Stimulated activated CD4-positive, alpha-beta T cell treated with anti-CD3 and anti-CD28 coated beads, Interleukin-4, amount 100 ng/mL, for 48 hours (primary cell): ENCODE measurements around the gene BOLA3.
"Not testable (repeated sequence)": the region's sequence is repeated elsewhere in the genome, so short reads cannot be mapped to it uniquely, and the experiment has no call there.

ENCODE experiments used
- DNase-seq, 2 donors: peaks; one replicate each; pipeline ENCODE4 v3.0.0-alpha.2; 2020; ENCODE audit warnings: low read depth in 2 of 2

BOLA3 gene

DNA sequence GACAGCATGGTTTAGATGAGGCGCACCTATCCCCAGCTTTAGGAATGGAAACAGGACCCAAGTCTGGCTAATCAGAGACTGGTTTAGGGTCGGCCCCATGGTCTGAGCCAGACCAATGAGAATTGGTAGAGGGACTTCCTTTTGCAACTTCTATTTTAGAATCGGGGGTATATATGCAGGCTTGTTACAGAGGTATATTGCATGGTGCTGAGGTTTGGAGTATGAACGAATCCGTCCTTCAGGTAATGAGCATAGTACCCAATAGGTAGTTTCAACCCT lies 1.5 kb upstream of the BOLA3 start:
- DNase-seq = no peak

DNA sequence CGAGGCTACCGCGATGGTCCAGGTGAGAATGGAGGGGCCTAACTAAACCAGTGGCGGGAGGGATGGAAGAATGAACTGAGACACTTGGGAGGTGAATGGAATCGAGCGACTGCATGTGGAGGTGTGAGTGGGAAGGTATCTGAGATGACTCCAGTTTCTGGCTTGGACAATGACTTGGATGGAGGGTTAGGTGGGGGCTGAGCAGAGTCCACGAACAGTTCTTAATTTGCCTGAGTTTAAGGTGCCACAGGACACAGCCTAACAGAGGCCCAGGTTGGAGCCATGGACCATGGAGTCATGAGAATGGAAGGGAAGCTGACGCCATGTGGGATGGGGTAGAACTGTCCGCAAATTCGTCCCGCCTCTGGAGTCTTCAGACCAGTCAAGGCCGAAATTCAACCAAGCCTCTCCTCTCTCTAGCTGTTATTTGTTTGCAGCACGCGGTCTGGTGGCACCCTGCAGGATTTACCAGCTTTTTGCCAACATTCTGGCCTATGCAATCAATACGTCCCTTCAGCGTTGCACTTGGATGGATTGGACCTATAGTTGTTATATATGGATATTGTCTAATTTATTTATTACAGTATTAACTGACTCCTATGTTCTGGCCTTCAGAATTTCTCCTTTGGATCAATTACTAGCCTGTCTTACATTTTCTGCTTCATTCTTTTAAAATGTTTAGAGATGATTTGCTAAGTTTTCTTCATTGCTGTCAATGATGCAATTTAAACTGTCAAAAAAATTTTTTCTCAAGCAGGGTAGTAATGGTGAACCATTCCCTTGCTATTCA lies 940 bp upstream of the BOLA3 start:
- no peak for DNase-seq

DNA sequence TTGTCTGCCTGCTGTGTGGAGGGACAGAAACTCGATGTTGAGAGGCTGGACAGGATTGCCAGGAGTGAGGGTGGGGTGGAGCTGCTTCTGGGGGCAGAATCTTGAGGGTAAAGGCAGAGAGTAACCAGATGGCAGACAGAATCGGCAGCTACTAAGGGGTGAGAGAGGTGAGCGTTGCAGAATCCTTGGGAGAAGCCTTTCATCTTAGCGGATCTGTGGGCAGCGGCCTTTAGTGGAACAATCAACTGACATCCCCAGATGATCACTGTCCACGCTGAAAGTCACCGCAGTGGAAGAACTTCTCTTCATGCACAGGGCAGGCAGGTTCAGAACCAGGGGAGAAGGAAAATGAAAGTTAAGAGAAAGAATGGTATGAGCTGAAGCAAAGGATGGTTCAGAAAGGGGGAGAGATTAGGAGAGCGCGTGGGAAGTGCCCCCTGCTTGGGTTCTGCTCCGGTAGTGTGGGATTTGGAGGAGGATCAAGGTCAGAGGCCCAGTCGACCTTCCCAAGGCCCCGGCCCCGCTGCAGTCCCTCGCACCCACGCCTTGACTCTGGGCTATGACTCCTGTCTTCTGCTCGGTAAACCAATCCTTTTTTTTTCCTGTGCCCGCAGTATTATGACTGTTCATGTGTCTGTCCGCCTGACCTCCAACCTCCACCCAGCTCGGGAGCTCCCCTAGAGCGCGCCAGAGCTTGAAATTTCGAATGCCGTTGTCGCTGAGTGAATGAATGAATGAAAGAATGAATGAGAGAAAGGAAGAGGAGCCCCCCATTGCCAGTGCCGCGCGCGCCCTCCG lies 584 bp downstream of the BOLA3 start:
- DNase-seq = peak; percentile 40 to 45

DNA sequence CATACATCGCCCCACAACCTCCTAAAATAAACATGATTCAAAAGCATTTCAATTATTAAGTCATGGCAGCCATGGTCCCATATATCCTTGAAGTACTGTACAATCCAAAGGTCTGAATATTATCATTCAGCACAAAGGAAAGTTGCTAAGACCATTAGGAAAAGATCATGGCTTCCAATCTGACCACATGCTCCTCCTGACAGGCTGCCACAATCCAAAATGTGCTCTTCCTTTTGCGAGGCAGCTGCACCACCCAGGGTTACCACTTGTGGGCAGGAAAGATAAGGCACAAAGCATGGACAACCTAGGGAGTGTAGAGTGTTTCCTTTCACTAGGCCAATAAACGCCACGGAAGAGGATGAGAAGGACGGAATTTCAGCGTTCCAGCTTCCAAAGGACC lies 5.4 kb downstream of the BOLA3 start:
- no peak for DNase-seq

DNA sequence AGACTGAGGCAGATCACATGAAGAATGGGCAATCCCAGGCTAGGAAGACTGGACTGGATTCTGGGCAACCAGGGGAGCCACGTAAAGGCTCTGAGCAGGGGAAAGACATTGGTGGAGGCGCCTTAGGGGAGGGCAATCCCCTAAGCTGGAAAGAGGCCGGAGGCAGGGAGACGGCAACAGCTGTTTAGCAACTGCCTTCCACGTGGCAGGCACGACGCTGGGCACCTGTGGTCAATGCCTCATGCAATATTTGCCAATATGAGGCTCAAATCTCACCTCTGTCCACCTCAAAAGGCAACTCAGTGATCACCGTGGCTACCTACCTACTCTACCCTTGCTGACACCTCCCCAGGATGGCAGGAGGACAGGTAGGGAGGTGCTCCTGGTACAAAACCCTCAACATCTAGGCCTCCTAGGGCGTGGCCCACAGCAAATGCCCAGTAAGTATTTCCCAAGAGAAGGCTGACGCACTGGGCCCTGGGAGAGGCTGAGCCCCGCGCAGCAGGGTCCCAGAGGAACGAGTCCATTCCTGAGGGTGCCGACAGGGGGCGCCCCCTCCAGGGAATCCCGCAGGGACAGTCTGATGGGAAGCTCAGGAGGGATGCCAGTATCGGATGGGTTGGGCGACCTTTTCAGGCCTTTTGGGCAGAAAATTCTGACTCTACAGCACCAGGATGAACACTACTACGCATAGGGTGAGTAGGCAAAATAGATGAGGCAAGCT lies 8.9 kb downstream of the BOLA3 start:
- DNase-seq = no peak

DNA sequence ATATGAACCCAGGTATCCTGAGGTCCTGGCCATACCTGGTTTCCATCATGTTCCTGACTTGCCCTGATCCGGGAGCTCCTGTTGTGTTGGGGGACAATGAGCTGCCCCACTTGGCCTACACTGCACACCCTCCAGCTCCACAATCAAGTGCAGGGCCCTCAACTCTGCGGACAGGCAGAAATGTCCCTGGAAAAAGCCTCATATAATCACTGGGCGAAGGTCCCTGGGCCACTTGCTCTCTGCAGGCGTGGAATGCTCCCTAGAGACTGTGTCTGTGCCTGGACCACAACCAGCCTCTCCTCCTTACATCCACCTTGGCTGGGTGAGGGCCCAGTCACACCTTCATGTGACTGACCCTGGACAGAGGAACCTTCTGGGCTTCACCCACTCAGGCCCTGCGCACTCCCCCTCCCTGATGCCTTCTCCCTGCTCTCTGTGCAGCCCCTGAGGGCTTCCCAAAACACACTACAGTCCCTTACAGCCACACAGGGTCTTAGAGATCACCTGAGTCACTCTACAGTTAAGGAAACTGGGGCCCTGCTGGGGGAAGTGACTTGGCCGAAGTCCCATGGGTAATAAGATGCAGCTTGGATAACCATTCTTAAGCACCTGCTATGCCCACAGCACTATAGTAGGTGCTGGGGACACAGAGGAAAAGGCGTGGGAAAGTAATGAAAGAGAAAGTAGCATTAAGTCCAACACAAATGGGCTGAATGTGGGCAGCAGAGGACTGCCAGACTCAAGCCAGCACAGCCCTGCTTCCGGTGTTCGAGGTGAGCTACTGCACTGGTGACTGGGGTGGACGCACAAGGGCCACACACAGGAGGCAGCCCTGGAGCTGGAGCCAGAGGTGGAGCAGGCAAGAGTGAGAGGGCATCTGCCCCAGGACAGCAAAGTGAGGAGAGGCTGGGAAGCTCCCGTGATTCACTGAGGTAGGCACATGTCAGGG lies 9.8 kb downstream of the BOLA3 start:
- DNase-seq = no peak

DNA sequence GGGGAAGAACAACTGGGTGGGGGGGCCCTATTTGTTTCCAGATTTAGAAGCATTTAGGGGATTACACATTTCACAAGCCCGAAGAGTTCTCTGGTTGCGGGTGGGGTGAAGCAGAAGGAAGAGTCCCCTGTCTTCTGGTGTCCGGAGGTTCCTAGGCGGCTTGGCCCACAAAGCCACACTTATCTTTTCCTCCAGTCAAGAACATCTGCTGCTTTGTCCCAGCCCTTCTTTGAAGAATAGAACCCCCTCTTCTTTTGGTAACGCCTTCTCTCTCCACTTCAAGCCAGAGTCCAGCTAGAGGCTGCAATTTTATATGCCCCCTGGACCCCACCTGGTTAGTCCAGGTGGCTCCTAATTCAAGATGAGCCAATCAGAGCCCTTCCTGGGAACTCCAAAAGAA lies 15.8 kb downstream of the BOLA3 start:
- DNase-seq = no peak

DNA sequence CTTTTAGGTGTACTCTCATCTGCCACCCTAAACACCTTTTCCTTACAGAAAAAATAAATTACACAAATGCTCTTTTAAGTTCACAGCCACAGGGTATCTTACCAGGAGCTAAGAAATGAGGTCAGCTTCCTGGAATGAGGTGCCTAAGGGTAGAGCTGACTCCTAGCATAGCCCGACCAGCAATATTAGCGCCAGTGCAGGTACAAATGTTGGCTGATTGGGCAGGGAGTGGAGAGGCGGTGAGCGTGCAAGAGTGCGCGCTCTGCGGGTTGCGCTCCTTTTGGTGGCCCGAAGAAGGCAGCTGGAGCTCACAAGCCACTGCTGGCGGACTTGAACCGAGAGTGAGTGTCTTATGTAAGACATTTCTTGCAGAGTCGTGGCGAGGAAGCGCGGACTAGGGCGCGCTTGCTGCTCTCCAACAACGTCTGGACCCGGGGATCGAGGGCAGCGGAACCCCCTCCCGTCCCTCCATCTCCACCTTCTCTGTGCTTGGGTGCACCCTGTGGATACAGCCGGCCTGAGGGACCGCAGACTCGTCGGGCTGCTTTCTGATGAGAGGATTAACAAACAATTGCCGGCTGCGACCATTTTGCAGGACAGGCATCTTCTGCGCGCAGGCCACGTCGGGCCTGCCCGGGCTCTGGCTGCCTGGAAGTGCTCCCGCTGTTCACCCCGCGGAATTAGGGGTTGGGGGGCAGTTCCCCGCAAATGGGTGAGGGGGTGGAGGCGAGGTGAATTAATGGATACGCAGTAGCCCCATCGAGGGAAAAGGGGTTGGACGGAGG lies 17.3 kb downstream of the BOLA3 start:
- DNase-seq = no peak

DNA sequence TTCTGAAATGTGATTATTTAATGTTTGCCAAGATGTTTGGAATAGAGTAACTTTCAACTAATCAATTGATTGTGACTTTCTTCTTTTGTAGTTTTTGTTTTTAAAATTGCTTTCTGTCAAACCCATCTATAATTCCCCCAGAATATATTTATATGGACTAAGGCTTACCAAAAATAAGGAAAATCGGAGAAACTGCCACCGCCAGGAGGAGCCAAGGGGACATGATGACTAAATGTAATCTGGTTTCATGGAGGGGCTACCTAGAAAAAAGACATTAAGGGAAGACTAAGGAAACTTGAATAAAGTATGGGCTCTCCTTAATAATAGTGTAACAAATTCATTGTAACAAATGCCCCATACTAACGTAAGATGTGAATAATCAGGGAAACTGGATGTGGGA lies 19.5 kb downstream of the BOLA3 start:
- no peak for DNase-seq

DNA sequence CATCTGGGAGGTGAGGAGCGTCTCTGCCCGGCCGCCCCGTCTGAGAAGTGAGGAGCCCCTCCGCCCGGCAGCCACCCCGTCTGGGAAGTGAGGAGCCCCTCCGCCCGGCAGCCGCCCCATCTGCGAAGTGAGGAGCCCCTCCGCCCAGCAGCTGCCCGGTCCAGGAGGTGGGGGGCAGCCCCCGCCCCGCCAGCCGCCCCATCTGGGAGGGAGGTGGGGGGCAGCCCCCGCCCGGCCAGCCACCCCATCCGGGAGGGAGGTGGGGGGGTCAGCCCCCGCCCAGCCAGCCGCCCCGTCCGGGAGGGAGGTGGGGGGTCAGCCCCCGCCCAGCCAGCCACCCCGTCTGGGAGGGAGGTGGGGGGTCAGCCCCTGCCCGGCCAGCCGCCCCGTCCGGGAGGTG lies 23.8 kb downstream of the BOLA3 start:
- not testable (repeated sequence) for DNase-seq

DNA sequence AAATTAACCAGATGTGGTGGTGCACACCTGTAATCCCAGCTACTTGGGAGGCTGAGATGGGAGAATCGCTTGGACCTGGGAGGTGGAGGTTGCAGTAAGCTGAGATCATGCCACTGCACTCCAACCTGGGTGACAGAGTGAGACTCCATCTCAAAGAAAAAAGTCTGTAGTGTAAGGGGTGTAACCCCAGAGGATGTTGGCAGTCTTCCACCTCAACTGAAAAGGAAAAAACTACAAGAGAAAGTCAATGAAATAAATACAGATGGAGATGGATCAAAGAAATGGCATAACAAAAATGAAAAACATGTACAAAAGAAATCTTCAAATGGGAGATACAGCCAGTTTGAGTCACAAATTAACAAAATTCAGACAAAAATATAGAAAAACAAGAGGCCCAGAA lies 25.9 kb downstream of the BOLA3 start:
- DNase-seq = not testable (repeated sequence)

DNA sequence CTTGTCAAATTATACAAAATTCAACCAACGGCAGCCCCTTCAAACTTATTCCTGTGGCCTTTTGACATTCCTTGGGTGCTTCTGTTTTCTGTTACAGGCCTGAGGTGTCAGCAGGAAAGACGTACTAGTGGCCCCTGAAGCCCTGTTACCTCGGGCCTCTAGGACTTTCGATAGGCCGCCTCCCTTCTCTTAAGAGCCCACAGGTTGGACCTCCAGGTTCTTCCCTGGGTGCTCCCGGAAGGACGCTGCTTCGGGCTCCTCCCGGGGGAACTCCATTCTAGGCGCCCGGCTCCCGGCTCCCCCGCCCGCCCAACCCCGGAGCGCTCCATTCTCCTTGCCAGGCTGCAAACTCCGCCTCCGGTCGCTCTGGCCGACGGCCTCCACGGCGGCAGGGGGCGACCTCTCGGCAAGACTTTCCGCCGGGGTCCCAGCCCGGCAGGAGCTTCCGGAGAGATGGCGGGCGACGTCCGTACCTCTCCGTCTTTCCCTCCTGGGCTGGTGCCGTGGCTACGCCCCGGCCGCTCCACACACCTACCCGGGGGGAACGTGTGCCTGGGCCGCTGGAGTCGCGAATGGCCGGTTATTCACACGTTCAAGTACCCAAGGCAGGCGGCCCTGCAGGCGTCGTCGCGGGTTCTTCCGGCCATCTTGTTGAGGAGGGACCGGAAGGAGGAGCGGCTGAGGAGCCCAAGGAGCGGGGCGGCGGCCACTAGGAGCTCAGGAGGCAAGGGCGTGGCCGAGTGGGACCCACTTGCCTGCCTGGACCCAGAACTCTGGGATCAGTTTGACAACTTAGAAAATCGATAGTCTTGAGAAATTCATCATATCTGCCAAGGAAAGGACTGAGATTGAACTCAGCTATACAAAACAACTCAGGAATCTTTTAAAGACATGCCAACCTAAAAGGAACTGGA lies 27.5 kb downstream of the BOLA3 start:
- peak; percentile 81 to 84 for DNase-seq

DNA sequence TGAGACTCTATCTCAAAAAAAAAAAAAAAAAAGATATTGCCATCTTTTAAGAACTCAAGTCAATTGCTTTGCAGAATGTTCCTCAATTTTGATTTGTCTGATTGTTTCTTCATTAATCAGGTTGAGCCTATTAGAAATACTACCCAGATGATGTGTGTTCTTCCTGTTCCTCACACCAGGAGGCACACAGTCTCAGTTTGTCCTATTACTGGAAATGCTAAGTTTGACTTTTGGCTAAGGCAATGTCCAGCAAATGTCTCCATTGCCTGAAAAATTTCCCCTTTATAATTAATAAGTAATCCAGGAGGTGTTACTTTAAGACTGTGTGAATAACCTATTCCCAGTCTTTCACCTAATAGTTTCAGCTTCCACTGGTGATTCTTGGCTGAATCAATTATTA lies 28.4 kb downstream of the BOLA3 start:
- DNase-seq = no peak

DNA sequence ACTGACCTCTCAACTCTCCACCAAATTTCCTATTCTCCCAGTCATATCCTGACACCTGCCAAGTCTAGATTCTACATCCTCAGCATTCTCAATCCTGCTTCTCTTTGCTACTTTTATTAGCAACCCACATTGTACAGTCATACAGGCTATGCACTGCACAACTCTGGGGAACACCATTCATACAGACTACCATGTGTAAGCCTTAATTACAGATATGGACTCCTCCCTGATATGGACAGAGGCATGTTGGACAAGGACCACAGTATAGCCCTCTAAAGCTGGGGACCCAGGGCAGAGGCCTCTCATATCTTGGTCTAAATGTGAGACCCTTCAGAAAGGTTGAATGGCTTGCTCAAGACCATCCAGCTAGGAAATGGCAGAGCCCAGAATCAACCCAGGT lies 36.3 kb downstream of the BOLA3 start:
- no peak for DNase-seq

DNA sequence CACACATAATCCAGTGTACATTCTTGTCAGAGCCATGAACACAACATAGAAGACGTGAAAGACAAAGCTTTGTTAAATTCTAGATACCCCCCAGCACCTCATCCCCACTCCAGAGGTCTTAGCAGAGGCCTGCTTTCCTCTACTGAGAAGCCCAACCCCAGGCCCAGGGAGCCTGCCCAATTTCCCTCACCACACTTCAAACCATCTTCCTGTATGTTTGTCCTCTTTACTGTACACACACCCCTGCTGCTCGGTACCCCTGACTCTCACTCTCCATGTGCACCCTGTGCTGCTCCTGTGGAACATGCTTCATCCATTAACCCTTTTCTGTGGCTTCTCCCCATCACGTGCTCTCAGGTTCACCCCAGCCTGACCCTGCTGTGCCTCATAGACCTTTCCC lies 37.2 kb downstream of the BOLA3 start:
- no peak for DNase-seq

DNA sequence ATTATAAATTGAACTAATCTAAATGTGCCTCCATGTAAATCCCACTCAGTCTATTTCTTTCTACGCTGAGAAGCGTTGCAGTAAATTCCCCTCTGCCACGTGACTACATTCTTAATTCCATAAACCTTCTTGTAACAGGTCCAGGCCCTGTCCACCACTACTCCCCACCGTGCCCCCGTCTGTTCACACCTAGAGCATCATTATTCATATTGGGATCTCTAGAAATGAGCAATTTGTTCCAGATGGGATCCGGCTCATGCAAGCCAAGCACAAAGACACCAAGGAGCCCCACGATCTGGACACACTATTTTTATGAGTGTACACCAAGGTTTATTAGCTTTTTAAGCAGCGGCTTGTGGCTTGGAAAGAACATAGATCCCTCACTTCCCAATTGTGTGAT lies 38.2 kb downstream of the BOLA3 start:
- DNase-seq = no peak

DNA sequence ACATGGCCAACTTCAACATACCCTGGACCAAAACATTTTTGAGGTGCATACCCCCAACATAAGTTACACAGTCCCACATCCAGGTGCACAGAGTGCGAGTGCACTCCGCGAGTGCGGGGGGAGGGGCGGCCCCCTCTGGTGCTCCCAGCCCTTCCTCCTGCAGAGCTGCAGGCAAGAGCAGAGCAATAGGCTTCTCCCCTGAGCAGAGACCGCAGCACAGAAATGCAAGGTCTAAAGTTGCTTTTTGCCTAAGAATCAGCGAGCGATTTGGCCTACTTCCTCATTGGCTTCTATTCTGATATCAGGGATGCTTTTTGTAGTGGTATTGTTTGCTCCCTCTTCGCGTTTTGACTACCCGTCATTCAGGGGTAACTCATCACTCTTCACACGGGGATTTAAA lies 40.6 kb downstream of the BOLA3 start:
- no peak for DNase-seq

DNA sequence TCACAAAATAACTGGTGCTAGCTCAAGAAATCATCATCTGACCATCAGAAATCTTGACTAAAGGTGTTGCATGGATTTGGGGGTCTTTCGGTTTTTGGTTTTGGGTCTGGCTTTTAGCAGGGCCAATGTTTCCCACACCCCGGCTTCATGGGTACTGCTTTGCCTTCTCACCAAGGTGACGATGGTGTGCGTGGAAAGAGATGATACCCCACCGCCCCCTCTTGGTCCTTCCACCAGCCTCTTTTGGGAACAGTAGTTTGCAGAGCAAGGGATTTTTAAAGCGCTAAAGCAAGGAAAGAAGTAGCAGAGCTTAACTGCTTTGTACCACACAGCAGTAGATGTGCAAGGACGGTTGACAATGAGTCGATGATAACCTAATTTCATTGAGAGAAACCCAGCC lies 42.3 kb downstream of the BOLA3 start:
- DNase-seq = no peak

DNA sequence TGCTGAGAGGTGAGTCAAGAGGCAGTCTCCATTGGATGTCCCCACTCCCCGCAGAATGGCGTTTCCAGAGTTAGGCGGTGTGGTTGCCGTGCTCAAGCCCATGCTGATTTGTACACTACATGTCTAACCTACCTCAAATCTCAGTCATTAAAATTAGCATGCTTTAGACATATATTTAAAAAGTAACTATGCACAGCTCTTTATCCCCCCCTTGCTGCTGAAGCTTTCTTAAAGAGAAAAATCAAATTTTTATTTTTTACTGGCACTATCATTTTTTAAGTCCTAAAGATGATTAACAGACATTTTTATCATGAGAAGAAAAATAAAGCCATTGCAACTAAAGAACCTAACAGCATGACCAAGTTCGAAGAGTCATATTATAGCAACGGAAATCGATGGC lies 42.9 kb downstream of the BOLA3 start:
- DNase-seq = no peak

DNA sequence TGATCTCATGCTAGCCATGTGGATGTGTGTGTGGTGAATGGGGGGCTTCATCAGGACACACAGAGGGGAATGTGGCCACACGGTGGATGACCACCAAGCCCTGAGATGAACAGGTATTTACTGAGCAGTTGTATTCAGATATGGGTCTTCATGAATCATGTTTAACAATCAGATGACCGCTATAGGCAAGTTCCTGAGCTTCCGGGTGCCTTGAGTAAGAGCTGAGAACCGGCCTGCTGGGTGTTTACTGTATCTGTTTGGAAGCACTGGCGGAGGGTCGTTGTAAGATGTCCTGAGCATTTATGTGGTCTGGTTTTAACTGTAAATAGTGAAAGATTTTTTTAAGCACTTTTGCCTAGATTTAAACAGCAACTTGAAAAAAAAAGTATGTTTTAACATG lies 43.9 kb downstream of the BOLA3 start:
- no peak for DNase-seq
